H9 (cell line): ENCODE measurements around the gene ETV5. TPM values are rescaled to one million over a fixed set of nuclear protein-coding genes. Genes with fewer than 3 reads are reported as not detected.

Experiments
- DNase-seq: peaks from one replicate; pipeline ENCODE4 v3.0.0-alpha.2; 2017
- H2AFZ ChIP-seq: one replicate; pipeline ENCODE4 v1.6.1; 2013; ENCODE audit warnings: mild to moderate bottlenecking, low read length, control low read depth, moderate library complexity
- H2AK5ac ChIP-seq: 2 replicates; pipeline ENCODE4 v1.6.1; 2013; ENCODE audit warnings: low read length, control low read depth, mixed read lengths; ENCODE audit not compliant: insufficient read length
- H2BK120ac ChIP-seq: one replicate; pipeline ENCODE4 v1.6.1; 2013; ENCODE audit warnings: low read depth, mild to moderate bottlenecking, low read length, control low read depth, inconsistent platforms; ENCODE audit not compliant: poor library complexity, severe bottlenecking
- H2BK12ac ChIP-seq: 2 replicates; pipeline ENCODE4 v1.6.1; 2013; ENCODE audit warnings: low read length, control low read depth, mixed read lengths, low read depth; ENCODE audit not compliant: insufficient read length
- H2BK15ac ChIP-seq: 2 replicates; pipeline ENCODE4 v1.6.1; 2013; ENCODE audit warnings: low read depth, low read length, control low read depth
- H2BK20ac ChIP-seq: one replicate; pipeline ENCODE4 v1.6.1; 2013; ENCODE audit warnings: low read depth, mild to moderate bottlenecking, low read length, control low read depth, inconsistent platforms; ENCODE audit not compliant: poor library complexity, severe bottlenecking
- H2BK5ac ChIP-seq: 2 replicates; pipeline ENCODE4 v1.6.1; 2013; ENCODE audit warnings: low read length, control low read depth, mixed read lengths; ENCODE audit not compliant: insufficient read length
- H3K14ac ChIP-seq: 2 replicates; pipeline ENCODE4 v1.6.1; 2013; ENCODE audit warnings: low read length, control low read depth; ENCODE audit not compliant: insufficient read depth
- H3K18ac ChIP-seq: 2 replicates; pipeline ENCODE4 v1.6.1; 2013; ENCODE audit warnings: low read depth, mild to moderate bottlenecking, mixed read lengths, low read length, control low read depth; ENCODE audit not compliant: insufficient read length
- H3K23ac ChIP-seq: 2 replicates; pipeline ENCODE4 v1.6.1; 2013; ENCODE audit warnings: low read length, control low read depth, mixed read lengths, low read depth; ENCODE audit not compliant: insufficient read length
- H3K23me2 ChIP-seq: 2 replicates; pipeline ENCODE4 v1.6.1; 2013; ENCODE audit warnings: low read depth, mild to moderate bottlenecking, mixed read lengths, low read length, control low read depth; ENCODE audit not compliant: insufficient read length, poor library complexity, severe bottlenecking
- H3K27ac ChIP-seq: 2 replicates; pipeline ENCODE4 v1.5.1; 2013; ENCODE audit warnings: low read length, control low read depth, mixed read lengths, low read depth; ENCODE audit not compliant: insufficient read length
- H3K27me3 ChIP-seq: 2 replicates; pipeline ENCODE4 v1.6.1; 2013; ENCODE audit warnings: low read length, control low read depth, inconsistent platforms; ENCODE audit not compliant: insufficient read depth
- H3K4ac ChIP-seq: 2 replicates; pipeline ENCODE4 v1.6.1; 2013; ENCODE audit warnings: low read depth, mild to moderate bottlenecking, control low read depth, inconsistent platforms, low read length, moderate library complexity
- H3K4me1 ChIP-seq: 2 replicates; pipeline ENCODE4 v1.6.1; 2013; ENCODE audit warnings: low read length, control low read depth, inconsistent platforms; ENCODE audit not compliant: insufficient read depth
- H3K4me2 ChIP-seq: 2 replicates; pipeline ENCODE4 v1.6.1; 2013; ENCODE audit warnings: low read length, control low read depth, mixed read lengths; ENCODE audit not compliant: insufficient read length, insufficient read depth
- H3K56ac ChIP-seq: 2 replicates; pipeline ENCODE4 v1.6.1; 2013; ENCODE audit warnings: low read depth, mild to moderate bottlenecking, mixed read lengths, low read length, control low read depth; ENCODE audit not compliant: insufficient read length
- H3K79me1 ChIP-seq: 2 replicates; pipeline ENCODE4 v1.6.1; 2013; ENCODE audit warnings: low read depth, mild to moderate bottlenecking, moderate library complexity, low read length, control low read depth, inconsistent platforms; ENCODE audit not compliant: insufficient read depth, poor library complexity, severe bottlenecking
- H3K79me2 ChIP-seq: 2 replicates; pipeline ENCODE4 v1.6.1; 2013; ENCODE audit warnings: low read length, control low read depth, inconsistent platforms; ENCODE audit not compliant: insufficient read depth
- H3K9ac ChIP-seq: 2 replicates; pipeline ENCODE4 v1.6.1; 2013; ENCODE audit warnings: low read length, control low read depth, mixed read lengths; ENCODE audit not compliant: insufficient read length; ENCODE audit errors: extremely low read depth
- H3K9me3 ChIP-seq: one replicate; pipeline ENCODE4 v1.6.1; 2013; ENCODE audit warnings: low read depth, low read length, inconsistent platforms; ENCODE audit not compliant: control insufficient read depth
- H3T11ph ChIP-seq: one replicate; pipeline ENCODE4 v1.6.1; 2013; ENCODE audit warnings: mild to moderate bottlenecking, low read length, control low read depth, inconsistent platforms
- H4K20me1 ChIP-seq: one replicate; pipeline ENCODE4 v1.6.1; 2013; ENCODE audit not compliant: control insufficient read depth, insufficient read length, insufficient read depth
- H4K5ac ChIP-seq: 2 replicates; pipeline ENCODE4 v1.6.1; 2013; ENCODE audit warnings: low read depth, mild to moderate bottlenecking, mixed read lengths, low read length, control low read depth; ENCODE audit not compliant: insufficient read length
- H4K8ac ChIP-seq: replicated peaks from 2 replicates; pipeline ENCODE4 v1.6.1; 2013; ENCODE audit warnings: low read length, control low read depth, mixed read lengths, low read depth; ENCODE audit not compliant: insufficient read length
- H4K91ac ChIP-seq: 2 replicates; pipeline ENCODE4 v1.6.1; 2013; ENCODE audit warnings: low read depth, mild to moderate bottlenecking, moderate library complexity, mixed read lengths, low read length, control low read depth; ENCODE audit not compliant: insufficient read length
- H3K27ac Mint-ChIP-seq, 3 experiments: 2 replicates in 2 of 3; 3 replicates in 1 of 3; pipeline ENCODE4 v1.8.0; 2020 to 2021; ENCODE audit warnings: mixed read lengths in 3 of 3, mild to moderate bottlenecking in 1 of 3, moderate library complexity in 1 of 3
- H3K27me3 Mint-ChIP-seq: 2 replicates; pipeline ENCODE4 v1.8.0; 2021; ENCODE audit warnings: low read depth, mild to moderate bottlenecking, moderate library complexity, mixed read lengths
- H3K36me3 Mint-ChIP-seq, 3 experiments: 2 replicates in 2 of 3; 3 replicates in 1 of 3; pipeline ENCODE4 v1.8.0; 2020 to 2021; ENCODE audit warnings: low read depth in 3 of 3, mixed read lengths in 3 of 3; ENCODE audit not compliant: insufficient read depth in 1 of 3
- H3K4me1 Mint-ChIP-seq, 2 experiments: 2 replicates each; pipeline ENCODE4 v1.8.0; 2020; ENCODE audit warnings: mixed read lengths in 2 of 2
- H3K4me3 Mint-ChIP-seq, 2 experiments: 2 replicates in 1 of 2; 3 replicates in 1 of 2; pipeline ENCODE4 v1.8.0; 2020 to 2021; ENCODE audit warnings: mild to moderate bottlenecking in 2 of 2, mixed read lengths in 2 of 2, moderate library complexity in 1 of 2
- H3K9me3 Mint-ChIP-seq, 2 experiments: 2 replicates in 1 of 2; 3 replicates in 1 of 2; pipeline ENCODE4 v1.8.0; 2020; ENCODE audit warnings: mild to moderate bottlenecking in 2 of 2, mixed read lengths in 2 of 2, moderate library complexity in 1 of 2
- CTCF ChIP-seq: fragments of 200-600 bp; sonication (generic); conservative IDR thresholded peaks from 3 replicates; pipeline ENCODE4 v1.8.0; 2021; ENCODE audit warnings: antibody characterized with exemption, mild to moderate bottlenecking
- WGBS: extraction: QIAGEN DNeasy Blood & Tissue Kit; methylation state at CpG from one replicate; pipeline ENCODE4 v1.1.7; 2013; ENCODE audit warnings: missing lambda C conversion rate, low lambda C conversion rate, mixed read lengths; ENCODE audit not compliant: insufficient read length; ENCODE audit errors: extremely low coverage; 5-methylcytosine and 5-hydroxymethylcytosine counted together
- total RNA-seq: library from RNA; stranded (reverse); gene quantifications from 2 replicates; pipeline ENCODE4 v1.2.1, GENCODE V29; 2021

Gene ETV5
- total RNA-seq, 1 experiment from 2014 or later = 7.7 TPM

- Histone ChIP-seq H2AFZ (no peak overlapping the region), H3K56ac (no peak overlapping the region), H3K23me2 (no peaks in the 10 kb centered on the region), H3K4me1 (peaks cover 3% of the 10 kb centered on the region; the same call in 1 of the 2 replicates), H2BK12ac (no peak overlapping the region), H3K9ac (no peak overlapping the region), H3K18ac (no peak overlapping the region), H3K27ac (no peak overlapping the region), H4K91ac (no peak overlapping the region), H2BK20ac (no peak overlapping the region), H2AK5ac (no peak overlapping the region), H4K5ac (no peak overlapping the region), H3K27me3 (peaks cover 4% of the 10 kb centered on the region), H3K4ac (no peak overlapping the region), H3K79me2 (no peaks in the 10 kb centered on the region), H2BK120ac (no peak overlapping the region), H3K14ac (no peak overlapping the region), H2BK15ac (no peak overlapping the region), H3K9me3 (no peaks in the 10 kb centered on the region), H3K79me1 (no peaks in the 10 kb centered on the region), H4K20me1 (no peaks in the 10 kb centered on the region), H4K8ac (no peak overlapping the region), H3T11ph (no peak overlapping the region), H3K4me2 (no peak overlapping the region), H2BK5ac (no peak overlapping the region), H3K23ac (no peak overlapping the region)
- no CpG with 5 or more reads among the region's 7 CpGs for WGBS
- no peak overlapping the region for H3K4me3 Mint-ChIP-seq
- H3K27ac Mint-ChIP-seq = no peak overlapping the region
- DNase-seq = no peak
- peaks cover 28 to 43% of the 10 kb centered on the region in 2 experiments for H3K4me1 Mint-ChIP-seq
- no peaks in the 10 kb centered on the region for H3K9me3 Mint-ChIP-seq
- H3K36me3 Mint-ChIP-seq = no peaks in the 10 kb centered on the region; a peak in 2 of 7 replicates
- H3K27me3 Mint-ChIP-seq = peaks cover 73% of the 10 kb centered on the region
- no peak for TF ChIP-seq CTCF
Observed at GRCh38 chr3:186127463-186127862, 18.6 kb upstream of the ETV5 start.
